ENCODE data around the gene GLIPR1.

- TF ChIP-seq FOXM1 (IDR thresholded peaks at IDR 0.05; ENCODE audit: borderline replicate concordance) (no peak), ELF4 (IDR thresholded peaks at IDR 0.05) (no peak), HDGF (IDR thresholded peaks at IDR 0.05; ENCODE audit: borderline replicate concordance) (no peak), CTBP1 (IDR thresholded peaks at IDR 0.05; ENCODE audit: borderline replicate concordance) (no peak), ZNF384 (IDR thresholded peaks at IDR 0.05) (no peak), ARNT (IDR thresholded peaks at IDR 0.05) (no peak), SUZ12 (IDR thresholded peaks at IDR 0.05) (no peak)
Observed at GRCh38 chr12:75533239-75533638, 52.7 kb downstream of the GLIPR1 start.

Data from HEK293T (cell line).